GM19023 (cell line): ENCODE results near the gene PLEKHN1.

Experiments used
- ATAC-seq: cut with Tn5 transposase; IDR thresholded peaks from one replicate; pipeline ENCODE4 v1.9.1; 2021; ENCODE audit warnings: mild to moderate bottlenecking, moderate library complexity; ENCODE audit not compliant: unreplicated experiment

The PLEKHN1 gene

GRCh38 chr1:1022302-1023009 lies 56.2 kb downstream of the PLEKHN1 start:
- ATAC-seq: no peak

GRCh38 chr1:1023700-1024099 lies 57.4 kb downstream of the PLEKHN1 start:
- ATAC-seq: no peak

GRCh38 chr1:1024149-1024770 lies 58.0 kb downstream of the PLEKHN1 start:
- no peak for ATAC-seq

GRCh38 chr1:1024771-1025699 lies 58.8 kb downstream of the PLEKHN1 start:
- ATAC-seq: no peak
